ENCODE data around the gene EDIL3. TPM values are rescaled to one million over a fixed set of nuclear protein-coding genes. Genes with fewer than 3 reads are reported as not detected.

The EDIL3 gene

DNA sequence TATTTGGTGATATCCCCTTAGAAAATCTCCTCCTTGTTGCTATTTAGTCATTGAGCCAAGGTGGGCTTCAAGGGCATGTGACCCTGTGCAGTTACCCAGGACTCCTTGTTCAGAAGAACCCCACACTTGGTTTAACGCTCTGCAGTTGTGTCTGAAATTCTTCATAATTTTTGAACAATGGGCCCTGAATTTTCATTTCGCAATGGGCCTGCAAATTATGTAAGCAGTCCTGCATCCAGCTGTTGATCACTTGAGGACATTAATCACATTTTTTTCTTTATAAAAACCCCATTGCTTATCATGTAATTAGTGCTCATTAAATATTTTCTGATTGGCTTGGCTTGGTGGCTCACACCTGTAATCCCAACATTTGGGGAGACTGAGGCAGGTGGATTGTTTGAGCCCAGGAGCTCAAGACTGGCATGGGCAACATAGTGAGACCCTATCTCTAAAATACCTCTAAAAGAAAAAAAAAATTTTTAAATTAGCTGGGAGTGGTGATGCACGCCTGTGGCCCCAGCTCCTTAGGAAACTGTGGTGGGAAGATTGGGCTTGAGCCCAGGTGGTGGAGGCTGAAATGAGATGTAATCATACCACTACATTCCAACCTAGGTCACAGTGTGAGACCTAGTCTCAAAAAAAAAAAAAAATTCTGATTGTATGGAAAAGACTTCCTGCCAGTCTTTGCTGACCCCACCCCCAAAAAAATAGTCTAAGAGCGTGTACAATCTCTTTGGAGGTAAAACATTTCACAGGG, 469.8 kb downstream of the EDIL3 start:
- Histone ChIP-seq H3K4me2 (ENCODE audit: low read length) (no peak overlapping the region), H3K4me1 (ENCODE audit: control insufficient read depth, insufficient read depth, low read length) (peaks cover 5% of the 10 kb centered on the region), H3K9ac (ENCODE audit: low read depth, low read length) (no peak overlapping the region), H3K27me3 (ENCODE audit: control insufficient read depth, insufficient read depth, low read length) (no peaks in the 10 kb centered on the region), H3K36me3 (ENCODE audit: insufficient read depth, low read length) (no peaks in the 10 kb centered on the region), H3K9me3 (replicated peaks; ENCODE audit: low read length) (no peaks in the 10 kb centered on the region), H3K4me3 (ENCODE audit: low read length) (no peak overlapping the region)

GRCh38 chr5:83914199-83914598, 470.5 kb downstream of the EDIL3 start:
- Histone ChIP-seq H3K36me3 (ENCODE audit: insufficient read depth, low read length) (no peaks in the 10 kb centered on the region), H3K4me1 (ENCODE audit: control insufficient read depth, insufficient read depth, low read length) (peaks cover 3% of the 10 kb centered on the region), H3K4me3 (ENCODE audit: low read length) (no peak overlapping the region), H3K9ac (ENCODE audit: low read depth, low read length) (no peak overlapping the region), H3K27me3 (ENCODE audit: control insufficient read depth, insufficient read depth, low read length) (no peaks in the 10 kb centered on the region), H3K4me2 (ENCODE audit: low read length) (no peak overlapping the region), H3K9me3 (replicated peaks; ENCODE audit: low read length) (no peaks in the 10 kb centered on the region)

DNA sequence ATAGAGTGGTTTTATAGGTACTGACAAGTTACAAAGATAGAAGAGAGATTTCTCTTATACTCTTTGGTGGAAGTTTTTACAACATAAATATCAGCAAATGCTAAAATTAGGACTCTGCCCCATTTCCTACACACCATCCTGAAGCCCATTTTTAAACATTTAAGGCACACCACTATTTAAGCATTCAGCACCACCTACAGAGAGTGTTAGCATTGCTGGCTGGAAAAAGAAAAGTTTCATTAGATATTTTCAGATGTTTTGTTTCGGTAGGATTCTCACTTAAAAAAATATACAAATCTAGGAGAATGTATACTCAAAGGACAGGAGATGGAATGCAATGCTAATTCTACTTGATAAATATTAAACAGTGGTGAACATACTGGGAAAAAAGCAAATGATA, 471.1 kb downstream of the EDIL3 start:
- Histone ChIP-seq H3K9me3 (replicated peaks; ENCODE audit: low read length) (no peaks in the 10 kb centered on the region), H3K4me1 (ENCODE audit: control insufficient read depth, insufficient read depth, low read length) (no peaks in the 10 kb centered on the region)

DNA sequence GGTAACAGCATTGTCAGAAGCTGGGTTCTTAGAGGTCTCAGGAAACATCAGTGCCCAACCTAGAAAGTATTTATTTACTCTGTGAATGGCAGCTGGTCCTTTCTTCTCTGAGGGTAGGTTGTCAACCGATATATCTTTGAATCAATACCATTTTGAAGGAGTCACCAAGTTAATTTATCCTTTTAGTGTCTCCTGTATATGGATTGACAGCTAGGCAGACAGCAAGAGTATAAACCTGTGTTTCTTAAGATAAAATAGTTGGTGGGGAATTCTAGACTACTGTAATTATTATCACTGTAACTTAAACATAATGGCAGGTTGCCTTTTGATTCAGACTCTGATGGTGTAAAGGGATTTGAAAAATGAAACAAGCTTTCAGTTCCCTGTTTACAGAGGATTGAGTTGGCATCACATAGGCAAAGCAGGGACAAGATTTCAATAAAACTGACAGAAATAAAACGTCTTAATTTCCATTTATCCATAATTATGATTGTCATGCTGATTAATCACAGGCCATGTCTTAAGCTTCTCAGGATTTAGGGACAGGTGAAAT, 473.2 kb downstream of the EDIL3 start:
- Histone ChIP-seq H3K9ac (ENCODE audit: low read depth, low read length) (no peak overlapping the region), H3K27me3 (ENCODE audit: control insufficient read depth, insufficient read depth, low read length) (no peaks in the 10 kb centered on the region), H3K4me3 (ENCODE audit: low read length) (no peak overlapping the region), H3K4me1 (ENCODE audit: control insufficient read depth, insufficient read depth, low read length) (no peaks in the 10 kb centered on the region), H3K4me2 (ENCODE audit: low read length) (no peak overlapping the region), H3K9me3 (replicated peaks; ENCODE audit: low read length) (no peaks in the 10 kb centered on the region), H3K36me3 (ENCODE audit: insufficient read depth, low read length) (no peaks in the 10 kb centered on the region)

More for the DNA sequence above, 471.1 kb downstream of the EDIL3 start:
- no peaks in the 10 kb centered on the region for H3K36me3 ChIP-seq (ENCODE audit: insufficient read depth, low read length)
- no peak overlapping the region for H3K4me3 ChIP-seq (ENCODE audit: low read length)
- no peaks in the 10 kb centered on the region for H3K27me3 ChIP-seq (ENCODE audit: control insufficient read depth, insufficient read depth, low read length)
- no peak overlapping the region for H3K4me2 ChIP-seq (ENCODE audit: low read length)
- H3K9ac ChIP-seq (ENCODE audit: low read depth, low read length): no peak overlapping the region

- H3K27me3 ChIP-seq (ENCODE audit: control insufficient read depth, insufficient read depth, low read length): no peaks in the 10 kb centered on the region
- H3K9ac ChIP-seq (ENCODE audit: low read depth, low read length): no peak overlapping the region
- H3K4me3 ChIP-seq (ENCODE audit: low read length): no peak overlapping the region
- H3K4me1 ChIP-seq (ENCODE audit: control insufficient read depth, insufficient read depth, low read length): no peaks in the 10 kb centered on the region
- no peak overlapping the region for H3K4me2 ChIP-seq (ENCODE audit: low read length)
- H3K36me3 ChIP-seq (ENCODE audit: insufficient read depth, low read length): no peaks in the 10 kb centered on the region
- H3K9me3 ChIP-seq (replicated peaks; ENCODE audit: low read length): no peaks in the 10 kb centered on the region
Measured at GRCh38 chr5:83900306-83900705, 484.4 kb downstream of the EDIL3 start.

GRCh38 chr5:83899326-83899970, 485.2 kb downstream of the EDIL3 start:
- Histone ChIP-seq H3K9me3 (replicated peaks; ENCODE audit: low read length) (no peaks in the 10 kb centered on the region), H3K4me3 (ENCODE audit: low read length) (no peak overlapping the region), H3K4me2 (ENCODE audit: low read length) (no peak overlapping the region)

DNA sequence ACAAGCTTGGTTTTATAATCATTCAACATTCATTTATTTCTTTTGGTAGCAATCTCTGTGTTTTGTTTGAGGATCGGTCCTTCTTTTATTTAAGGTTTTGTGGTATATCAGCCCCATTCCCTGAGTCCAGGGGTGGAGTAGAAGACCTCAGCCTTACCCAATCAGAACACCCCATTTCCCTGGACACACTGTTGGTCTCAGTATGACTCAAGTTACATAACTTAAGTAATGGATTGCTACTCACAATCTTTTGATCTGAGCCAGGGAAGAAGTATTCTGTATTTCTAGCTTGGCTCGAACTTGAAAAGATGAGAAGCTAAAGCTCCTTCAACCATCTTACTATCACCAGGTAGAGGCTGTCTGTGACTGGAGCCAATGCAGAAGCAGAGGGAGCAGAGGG, 488.8 kb downstream of the EDIL3 start:
- H3K9ac ChIP-seq (ENCODE audit: low read depth, low read length): no peak overlapping the region
- H3K27me3 ChIP-seq (ENCODE audit: control insufficient read depth, insufficient read depth, low read length): no peaks in the 10 kb centered on the region
- no peak overlapping the region for H3K4me3 ChIP-seq (ENCODE audit: low read length)
- H3K4me1 ChIP-seq (ENCODE audit: control insufficient read depth, insufficient read depth, low read length): no peaks in the 10 kb centered on the region
- no peak overlapping the region for H3K4me2 ChIP-seq (ENCODE audit: low read length)
- H3K9me3 ChIP-seq (replicated peaks; ENCODE audit: low read length): no peaks in the 10 kb centered on the region
- H3K36me3 ChIP-seq (ENCODE audit: insufficient read depth, low read length): no peaks in the 10 kb centered on the region

More at GRCh38 chr5:83899326-83899970, 485.2 kb downstream of the EDIL3 start:
- Histone ChIP-seq H3K9ac (ENCODE audit: low read depth, low read length) (no peak overlapping the region), H3K27me3 (ENCODE audit: control insufficient read depth, insufficient read depth, low read length) (no peaks in the 10 kb centered on the region), H3K36me3 (ENCODE audit: insufficient read depth, low read length) (no peaks in the 10 kb centered on the region), H3K4me1 (ENCODE audit: control insufficient read depth, insufficient read depth, low read length) (no peaks in the 10 kb centered on the region)

GRCh38 chr5:83891261-83891660, 493.4 kb downstream of the EDIL3 start:
- Histone ChIP-seq H3K4me1 (ENCODE audit: control insufficient read depth, insufficient read depth, low read length) (no peaks in the 10 kb centered on the region), H3K4me2 (ENCODE audit: low read length) (no peak overlapping the region), H3K9me3 (replicated peaks; ENCODE audit: low read length) (no peaks in the 10 kb centered on the region), H3K27me3 (ENCODE audit: control insufficient read depth, insufficient read depth, low read length) (no peaks in the 10 kb centered on the region), H3K36me3 (ENCODE audit: insufficient read depth, low read length) (no peaks in the 10 kb centered on the region), H3K9ac (ENCODE audit: low read depth, low read length) (no peak overlapping the region), H3K4me3 (ENCODE audit: low read length) (no peak overlapping the region)

Small RNAs within 50 kb of the gene (small RNA-seq; reads per million reads assigned to genes)
- not detected for gene RNU6-448P

All from skeletal muscle satellite cell (primary cell).